HS-27A (cell line): ENCODE results near the gene SLC24A4.
A peak's percentile ranks its signal among the peaks of the same experiment; 100 is the strongest.
"Not testable (repeated sequence)": the region's sequence is repeated elsewhere in the genome, so short reads cannot be mapped to it uniquely, and the experiment has no call there.

Experiments
- DNase-seq: peaks from one replicate; pipeline ENCODE4 v3.0.0-alpha.2; 2012; ENCODE audit warnings: low read depth, missing footprints

Gene SLC24A4

DNA sequence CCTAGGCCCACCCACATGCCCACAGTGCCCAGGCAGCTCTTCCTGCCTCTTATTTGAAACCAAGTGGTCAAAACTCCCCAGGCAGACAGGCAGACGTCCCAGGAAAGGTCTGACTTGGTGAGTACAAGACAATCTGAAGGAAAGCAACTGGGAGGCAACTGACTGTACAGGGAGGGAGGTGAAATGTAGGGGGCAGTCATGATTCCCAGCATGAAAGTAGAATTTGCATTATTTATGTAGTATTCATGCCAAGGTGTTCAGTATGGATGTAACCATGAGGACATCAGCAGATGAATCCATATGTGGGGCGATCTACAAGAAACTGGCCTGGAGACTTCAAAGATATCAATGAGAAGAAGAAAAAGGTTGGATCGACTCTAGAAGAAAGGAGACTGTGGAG, 46.1 kb downstream of the SLC24A4 start:
- DNase-seq: no peak

DNA sequence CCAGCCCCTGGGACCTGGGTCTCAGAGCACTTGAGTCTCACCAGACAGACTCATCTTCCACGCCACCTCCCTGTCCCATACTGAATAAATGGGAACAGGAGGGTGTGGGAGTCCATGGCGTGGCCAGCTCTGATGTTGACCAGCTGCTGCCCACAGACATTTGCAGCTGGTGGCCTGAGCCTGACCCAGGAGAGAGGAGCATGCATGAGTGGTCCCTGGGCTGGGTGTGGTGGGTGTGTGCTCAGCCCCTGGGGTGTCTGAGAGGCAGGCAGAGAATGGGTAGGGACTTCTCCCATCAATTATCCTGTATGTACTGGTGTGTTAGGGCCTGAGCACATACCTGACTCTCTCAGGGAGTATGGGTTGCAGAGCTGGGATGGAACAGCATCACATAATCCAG, 49.3 kb downstream of the SLC24A4 start:
- no peak for DNase-seq

DNA sequence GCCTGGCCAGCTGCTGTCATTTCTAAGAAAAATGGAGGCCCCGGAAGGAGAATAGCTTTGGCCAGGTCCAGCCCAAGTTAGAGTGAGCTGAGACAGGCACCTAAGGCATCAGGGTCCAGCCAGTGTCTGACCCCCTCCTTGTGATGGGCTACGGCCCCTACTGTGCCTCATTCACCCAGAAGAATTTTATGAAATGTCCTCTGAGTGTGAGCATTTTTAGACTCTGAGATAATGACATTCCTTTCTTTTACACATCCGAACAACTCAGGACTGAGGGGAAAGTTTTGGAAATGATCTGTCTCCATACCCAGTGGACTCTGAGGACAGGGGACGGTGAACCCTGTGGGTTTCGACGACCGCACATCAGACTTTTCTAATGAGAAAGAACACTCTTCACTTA, 50.4 kb downstream of the SLC24A4 start:
- no peak for DNase-seq

DNA sequence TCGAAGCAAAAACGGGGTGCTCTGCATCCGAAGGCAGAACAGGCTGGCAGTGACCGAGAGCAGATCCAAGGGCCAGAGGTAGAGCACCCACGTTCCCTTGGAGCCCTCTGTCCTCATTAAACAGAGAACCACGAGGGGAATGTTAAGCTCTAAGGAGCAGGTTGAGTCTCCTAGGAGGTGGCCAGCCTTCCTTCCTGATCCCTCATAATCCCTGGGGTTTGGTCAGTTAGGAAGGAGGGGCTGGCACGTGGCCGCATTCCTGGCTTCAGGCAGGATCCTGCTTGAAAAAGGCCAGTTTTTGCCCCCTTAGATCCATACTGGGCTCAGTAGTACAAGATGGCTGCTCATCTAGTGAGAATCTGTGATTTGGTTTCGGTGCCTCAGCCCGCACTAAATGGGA, 57.2 kb downstream of the SLC24A4 start:
- no peak for DNase-seq

DNA sequence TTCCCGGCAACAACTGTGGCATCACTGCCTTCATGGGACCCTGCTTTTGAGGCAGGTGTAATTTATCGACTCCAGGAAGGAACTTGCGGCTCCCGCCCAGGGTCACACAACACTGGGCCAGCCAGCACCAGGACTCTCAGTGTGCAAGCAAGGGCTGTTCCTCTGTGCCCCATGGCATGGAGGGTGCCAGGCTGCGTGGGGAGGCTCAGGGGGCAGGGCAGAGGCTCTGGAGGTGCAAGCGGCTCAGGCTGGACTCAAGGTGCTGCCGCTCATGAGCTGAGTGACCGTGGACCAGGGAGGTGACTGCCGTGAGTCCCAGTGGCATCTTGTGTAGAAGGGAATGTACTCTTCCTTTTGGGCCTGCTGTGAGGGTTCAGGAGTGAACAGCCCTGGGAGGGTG, 57.6 kb downstream of the SLC24A4 start:
- no peak for DNase-seq

DNA sequence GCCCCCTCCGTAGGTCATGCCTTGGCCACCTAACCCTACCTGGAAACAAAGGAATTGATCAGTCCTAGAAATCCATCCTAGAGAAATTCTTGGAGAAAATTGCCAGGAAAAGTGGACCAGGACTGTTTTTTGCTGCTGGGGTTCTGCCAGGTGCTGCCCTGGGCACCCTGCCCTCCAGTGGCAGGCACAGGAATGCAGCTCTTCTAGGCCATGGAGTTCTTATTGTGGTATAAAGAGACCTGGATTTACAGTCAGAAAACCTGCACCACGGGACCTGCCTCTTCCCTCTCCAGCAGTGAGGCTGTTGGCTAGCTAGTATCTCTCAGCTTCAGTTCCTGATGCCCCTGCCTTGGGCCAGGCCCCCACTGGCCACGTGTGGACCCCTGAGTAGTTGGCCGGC, 59.7 kb downstream of the SLC24A4 start:
- no peak for DNase-seq

DNA sequence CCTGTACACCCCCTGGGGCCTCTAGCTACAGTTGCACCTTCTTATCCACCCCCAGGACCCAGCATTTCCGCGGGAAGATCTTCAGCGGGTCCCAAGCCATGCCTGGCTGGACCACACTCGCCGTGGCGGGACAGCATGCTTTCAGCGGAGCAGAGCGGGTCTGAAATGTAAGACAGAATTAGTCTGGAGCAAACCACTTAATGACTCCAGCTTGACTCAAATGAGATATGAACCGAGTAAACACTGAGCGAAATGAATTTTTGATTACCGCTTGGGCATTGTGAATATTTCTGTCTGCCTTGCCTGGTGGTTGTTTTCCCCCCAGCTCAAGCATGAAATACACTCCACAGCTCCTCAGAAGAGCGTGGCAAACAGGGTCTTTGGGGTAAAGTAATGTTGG, 60.8 kb downstream of the SLC24A4 start:
- no peak for DNase-seq

DNA sequence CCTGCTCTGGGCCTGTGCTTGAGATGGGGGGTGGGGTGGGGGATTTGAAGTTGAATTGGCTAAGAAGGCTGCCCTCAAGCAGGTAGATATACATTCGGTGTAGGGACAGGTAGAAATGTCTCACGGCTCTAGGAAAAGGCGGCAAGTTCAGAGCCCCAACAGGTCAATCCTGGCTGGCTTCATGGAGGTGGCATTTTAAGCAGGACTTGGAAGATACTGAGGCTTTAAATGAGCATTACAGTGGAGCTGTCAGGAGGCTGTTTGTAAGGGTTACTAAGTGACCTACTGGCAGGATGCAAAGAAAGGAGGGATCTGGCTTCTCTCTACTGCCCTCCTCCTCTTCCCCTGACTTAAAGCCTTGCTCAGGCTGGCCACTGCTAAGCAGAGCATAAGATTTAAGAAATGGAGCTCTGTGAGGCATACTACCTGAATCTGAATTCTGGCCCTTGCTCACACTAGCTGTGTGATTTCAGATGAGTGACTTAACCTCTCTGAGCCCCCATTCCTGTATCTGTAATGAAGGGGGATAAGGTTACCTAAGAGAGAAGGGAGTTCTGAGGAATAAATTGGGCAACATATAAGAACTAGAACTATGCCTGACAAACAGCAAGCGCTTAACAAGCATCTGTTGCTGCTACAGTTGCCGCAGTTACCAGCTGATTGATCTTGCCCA, 61.6 kb downstream of the SLC24A4 start:
- DNase-seq: no peak

DNA sequence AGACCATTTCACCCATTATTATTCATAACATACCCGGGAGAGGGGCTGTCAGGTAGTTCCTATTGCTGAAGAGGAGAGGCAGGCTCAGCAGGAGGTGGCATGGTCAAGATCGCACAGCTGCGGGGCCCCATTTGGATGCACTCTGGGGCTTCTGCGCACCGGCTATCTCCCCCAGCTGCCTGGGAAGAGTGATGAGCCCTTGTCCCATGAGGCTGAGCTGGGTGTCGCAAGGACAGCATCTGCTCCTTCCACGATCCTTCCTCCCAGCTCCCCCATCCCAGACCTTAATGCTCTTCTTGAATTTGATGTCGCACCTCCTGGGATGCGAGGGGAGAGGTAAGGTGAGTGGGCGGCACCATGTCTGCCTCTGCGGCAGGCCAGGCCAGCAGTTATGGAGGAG, 62.6 kb downstream of the SLC24A4 start:
- no peak for DNase-seq

DNA sequence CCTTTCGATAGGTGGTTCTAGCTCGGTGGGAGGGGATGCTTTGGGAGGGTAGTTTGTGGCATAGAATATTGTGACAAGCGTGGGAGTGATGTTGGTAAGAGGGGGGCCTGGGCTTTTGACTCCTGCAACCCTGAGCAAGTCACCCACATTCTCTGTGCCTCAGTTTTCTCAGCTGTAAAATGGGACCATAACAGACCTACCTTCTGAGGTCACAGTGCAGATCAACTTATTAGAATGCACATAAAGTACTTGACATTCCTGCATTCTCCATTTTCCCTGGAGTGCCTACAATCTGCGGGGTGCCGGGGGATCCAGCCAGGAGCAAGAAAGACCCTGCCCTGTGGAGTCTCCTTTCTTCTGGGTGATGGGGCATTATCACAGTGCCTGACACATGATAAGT, 63.2 kb downstream of the SLC24A4 start:
- no peak for DNase-seq

DNA sequence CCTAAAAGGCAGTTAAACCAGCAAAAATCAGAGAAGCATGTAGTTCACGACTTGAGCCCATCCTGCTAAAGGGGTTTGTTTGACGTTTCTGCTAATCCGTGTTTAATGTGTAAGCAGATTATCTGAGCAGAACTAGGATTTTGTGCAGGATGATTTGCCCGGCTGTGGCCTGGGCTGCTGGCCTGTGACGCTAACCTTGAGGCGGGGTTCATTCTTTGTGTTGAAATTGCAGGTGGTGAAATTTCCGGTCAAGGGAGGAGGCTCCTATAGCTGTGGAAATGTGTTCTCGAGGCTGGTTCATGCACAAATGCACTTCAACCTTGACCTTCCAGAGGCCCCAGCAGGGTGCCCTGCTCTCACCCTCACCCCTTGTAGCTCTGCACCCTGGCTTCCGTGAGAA, 63.7 kb downstream of the SLC24A4 start:
- DNase-seq: no peak

DNA sequence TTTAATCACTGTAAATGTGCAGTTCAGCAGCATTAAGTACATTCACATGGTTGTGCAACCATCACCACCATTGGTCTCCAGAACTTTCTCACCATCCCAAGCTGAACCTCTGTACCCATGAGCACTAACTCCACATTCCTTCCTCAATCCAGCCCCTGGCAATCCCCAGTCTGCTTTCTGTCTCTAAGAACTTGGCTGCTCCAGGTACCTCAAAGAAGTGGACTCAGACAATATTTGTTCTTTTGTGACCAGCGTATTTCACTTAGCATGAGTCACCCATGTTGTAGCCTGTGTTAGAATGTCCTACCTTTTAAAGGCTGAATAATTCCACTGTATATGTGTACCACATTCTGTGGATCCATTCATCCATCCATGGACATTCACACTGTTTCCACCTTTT, 64.6 kb downstream of the SLC24A4 start:
- DNase-seq: no peak

DNA sequence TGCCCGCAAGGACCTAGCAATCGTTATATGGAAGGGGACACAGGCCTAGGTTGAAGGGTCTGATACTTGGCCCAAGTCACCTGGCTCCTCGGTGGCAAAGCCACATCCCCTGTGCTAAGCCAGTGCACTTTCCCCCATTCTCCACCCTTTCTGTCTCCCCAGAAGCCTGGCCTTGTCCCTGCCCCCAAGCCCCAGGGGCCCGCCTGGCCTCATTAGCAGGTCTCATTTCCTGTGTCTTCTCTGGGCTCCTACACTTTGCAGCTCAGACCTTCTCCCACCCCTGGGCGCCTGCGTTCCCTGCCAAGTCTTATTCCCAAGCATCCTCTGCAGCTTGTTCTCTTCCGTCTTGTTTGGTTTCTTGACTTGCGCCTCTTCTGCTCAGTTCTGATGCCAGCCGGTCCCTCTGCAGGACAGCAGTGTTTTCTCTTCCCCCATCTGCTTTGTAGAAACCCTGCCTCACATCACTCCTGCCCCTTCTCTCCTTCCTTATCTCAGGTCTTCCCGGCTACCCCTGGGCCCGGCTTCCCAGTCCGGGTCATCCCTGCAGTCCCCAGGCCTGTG, 66.7 kb downstream of the SLC24A4 start:
- DNase-seq: no peak

DNA sequence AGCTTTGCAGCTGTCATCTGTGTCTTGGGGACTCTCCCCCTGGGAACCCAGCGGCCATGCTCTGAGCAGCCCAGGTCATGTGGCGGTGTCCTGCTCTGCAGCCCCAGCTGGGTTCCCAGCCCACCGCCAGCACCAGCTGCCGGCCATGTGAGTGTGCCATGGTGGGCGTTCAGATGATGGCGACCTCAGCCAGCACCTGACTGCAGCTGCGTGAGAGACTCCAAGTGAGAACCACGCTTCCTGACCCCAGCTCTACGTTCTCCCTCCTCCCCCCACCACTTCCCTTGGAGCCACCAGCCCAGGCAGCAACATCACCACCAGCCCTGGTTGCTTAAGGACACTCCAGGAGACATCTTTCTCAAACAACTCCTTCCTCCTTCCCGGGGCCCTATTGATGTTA, 68.8 kb downstream of the SLC24A4 start:
- DNase-seq: no peak

DNA sequence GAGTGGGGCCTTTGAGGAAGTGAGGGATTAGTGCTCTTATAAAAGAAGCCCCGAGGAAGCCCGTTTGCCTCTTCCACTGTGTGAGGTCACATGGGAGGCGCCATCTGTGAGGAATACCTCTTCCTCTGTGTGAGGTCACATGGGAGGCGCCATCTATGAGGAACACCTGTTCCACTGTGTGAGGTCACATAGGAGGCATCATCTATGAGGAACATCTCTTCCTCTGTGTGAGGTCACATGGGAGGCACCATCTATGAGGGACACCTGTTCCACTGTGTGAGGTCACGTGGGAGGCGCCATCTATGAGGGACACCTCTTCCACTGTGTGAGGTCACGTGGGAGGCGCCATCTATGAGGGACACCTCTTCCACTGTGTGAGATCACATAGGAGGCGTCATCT, 69.7 kb downstream of the SLC24A4 start:
- no peak for DNase-seq

DNA sequence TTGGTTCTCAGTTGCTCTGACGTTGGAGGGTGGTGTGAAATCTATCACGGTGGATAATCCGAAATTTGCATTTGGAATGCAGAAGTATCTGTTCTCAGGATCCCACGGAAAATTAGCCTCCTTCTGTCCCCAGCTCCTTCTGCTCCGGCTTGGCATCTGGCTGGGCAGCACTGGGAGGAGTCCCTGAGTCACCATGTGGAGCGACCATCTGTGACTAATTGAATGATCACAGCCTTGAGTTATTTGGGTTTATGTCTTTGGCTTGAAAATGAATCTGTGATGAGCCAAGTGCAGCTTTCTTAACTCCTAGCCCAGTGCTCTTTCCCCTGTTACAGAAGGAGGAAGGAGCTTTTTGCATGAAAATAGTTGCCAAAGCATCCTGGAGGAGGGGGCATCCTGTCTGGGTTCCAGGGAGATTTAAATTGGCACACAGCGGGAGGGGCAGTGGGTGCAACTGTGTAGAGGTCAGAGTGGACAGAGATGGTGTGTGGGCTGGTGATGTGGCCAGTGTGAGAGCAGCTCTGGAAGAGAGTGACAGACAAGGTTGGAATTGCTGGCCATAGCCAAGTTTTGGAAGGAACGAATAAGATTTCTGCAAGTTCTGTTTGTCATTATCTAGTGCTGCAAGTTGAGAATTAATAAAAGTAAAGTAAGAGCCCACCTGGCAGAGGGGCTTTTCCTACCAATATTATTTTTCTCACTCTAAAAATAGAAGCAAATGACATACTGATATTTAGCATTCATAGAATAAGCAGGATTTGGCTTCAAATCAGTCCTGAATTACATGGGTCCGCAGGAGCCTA, 74.4 kb downstream of the SLC24A4 start:
- peak; percentile 68 for DNase-seq

DNA sequence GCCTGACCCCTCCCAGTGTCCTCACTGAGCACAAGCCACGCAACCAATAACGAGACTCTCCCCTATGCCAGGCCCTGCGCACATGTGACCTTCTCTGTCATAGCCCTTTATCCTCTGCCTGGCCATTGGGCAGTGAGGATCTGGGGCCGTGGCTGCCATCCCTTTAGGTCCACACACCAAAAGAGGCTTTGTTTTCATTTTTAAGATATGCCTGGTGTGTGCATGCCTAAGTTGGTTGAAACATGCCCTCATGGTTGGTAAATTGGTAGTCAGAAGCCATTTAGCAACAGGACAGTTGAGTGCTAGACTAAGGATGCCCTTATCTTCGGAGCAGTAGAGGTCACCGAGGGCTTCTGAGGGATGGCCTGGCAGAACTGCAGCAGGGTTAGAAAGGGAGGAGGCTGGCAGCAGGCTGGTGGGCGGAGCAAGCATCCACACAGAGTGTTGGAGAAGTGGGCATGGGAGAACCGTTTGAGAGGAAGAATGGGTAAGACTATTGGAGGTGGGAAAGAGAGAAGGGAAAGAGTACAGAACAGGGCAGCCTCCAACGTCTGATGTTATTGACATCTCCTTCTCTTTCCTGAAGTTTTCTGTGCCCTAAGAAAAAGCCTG, 75.1 kb downstream of the SLC24A4 start:
- DNase-seq: no peak

DNA sequence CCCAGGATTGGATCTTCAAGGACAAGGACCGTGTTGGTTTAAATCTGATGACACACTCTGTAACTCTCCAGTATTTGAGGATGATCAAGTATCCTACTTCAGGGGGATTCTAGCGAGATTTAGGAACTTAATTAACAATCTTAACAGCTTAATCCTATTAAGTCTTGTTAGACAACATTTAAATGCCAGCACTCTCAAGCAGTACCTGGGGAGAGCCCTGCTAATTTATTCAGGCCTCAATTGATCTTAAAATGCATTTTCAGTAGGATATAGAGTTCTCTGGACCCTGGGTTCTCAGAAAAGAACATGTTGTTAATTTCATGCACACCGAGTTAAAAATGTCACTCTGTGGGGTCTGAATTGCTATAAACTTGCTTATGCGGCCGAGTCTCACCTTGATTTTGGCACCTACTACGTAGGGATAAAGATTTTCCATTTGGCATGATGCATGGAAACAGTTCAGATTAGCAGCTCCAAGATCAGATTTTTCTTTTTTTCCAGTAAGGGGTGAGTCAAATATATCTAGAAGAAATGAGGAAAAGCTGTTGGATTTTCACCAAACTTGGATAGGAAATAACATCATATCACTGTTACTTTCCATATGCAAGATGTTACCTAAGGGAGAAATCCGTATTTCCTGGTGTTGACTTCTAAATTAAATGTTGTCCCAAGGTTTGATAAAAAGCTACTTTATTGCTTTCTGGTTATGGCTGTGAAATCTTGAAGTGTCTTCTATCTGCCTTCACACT, 76.1 kb downstream of the SLC24A4 start:
- no peak for DNase-seq

DNA sequence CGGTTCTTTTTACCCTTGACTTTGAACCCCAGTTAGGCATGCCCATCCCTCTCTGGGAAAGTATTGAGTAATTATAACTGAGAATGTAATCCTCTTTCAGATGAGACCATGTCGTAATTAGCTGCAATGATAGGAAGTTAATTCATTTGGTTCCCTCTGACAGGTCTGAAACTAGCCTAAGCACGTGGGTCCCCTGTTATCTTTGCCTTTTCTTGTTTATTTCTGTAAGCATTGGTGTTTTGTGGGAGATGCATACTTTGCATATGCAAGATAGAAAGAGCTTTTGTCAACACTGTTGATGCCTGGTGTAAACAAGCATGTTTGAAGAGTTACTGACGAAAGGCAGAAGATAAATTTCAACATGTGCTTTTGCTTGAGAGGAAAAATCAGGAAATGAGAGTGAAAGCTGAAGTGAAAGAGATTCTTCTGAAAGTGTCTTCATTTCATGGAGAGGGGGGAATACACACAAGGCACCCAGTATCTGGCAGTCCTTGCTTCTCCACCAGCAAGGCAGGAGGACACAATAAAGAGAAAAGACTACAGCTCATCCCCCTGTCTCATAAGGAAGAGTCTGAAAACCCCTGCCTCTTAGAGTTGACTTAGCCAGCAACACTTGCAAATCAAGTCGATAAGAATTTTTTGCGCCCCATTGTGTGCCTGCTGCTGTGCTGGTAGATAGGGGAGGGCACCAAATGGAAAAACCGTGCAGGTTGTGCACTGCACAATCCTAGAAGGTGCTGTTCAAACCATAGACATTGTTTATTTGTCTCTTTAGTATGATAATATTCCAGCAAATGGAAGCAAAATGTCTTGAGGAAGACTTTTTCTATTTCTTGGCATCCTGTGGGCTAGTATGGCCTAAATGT, 77.8 kb downstream of the SLC24A4 start:
- DNase-seq: no peak

DNA sequence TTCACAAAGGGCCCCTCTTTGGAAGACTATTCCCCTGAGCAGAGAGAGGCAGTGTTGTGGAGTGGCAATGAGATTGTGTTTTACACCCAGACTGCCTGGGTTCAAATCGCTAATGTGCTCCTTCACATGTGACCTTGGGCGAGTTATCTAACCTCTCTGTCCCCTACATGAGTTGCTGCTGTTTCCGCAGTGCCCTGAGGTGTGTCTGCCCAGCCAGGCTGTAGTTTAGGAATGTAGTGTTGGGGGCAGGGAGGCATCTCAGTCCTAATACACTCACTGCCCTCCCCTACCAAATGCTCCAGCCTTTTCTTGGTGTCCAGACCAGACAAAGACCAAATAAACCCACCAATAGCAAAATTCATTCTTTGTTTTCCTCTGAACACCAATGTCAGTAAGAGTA, 78.6 kb downstream of the SLC24A4 start:
- no peak for DNase-seq

DNA sequence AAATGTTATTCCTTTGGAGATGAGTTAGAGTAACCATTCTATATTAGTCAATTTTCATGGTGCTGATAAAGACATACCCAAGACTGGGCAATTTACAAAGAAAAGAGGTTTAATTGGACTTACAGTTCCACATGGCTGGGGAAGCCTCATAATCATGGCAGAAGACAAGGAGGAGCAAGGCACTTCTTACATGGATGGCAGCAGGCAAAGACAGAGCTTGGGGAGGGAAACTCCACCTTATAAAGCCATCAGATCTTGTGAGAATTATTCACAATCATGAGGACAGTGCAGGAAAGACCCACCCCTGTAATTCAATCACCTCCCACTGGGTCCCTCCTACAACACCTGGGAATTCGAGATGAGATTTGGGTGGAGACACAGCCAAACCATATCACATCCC, 79.5 kb downstream of the SLC24A4 start:
- not testable (repeated sequence) for DNase-seq
